NCI-H187 (cell line): ENCODE measurements around the gene ZNF787.

Experiments used
- DNase-seq, 2 experiments: peaks; one replicate each; lab custom pipeline; 2025; lab: John Stamatoyannopoulos, UW

ZNF787 gene

DNA sequence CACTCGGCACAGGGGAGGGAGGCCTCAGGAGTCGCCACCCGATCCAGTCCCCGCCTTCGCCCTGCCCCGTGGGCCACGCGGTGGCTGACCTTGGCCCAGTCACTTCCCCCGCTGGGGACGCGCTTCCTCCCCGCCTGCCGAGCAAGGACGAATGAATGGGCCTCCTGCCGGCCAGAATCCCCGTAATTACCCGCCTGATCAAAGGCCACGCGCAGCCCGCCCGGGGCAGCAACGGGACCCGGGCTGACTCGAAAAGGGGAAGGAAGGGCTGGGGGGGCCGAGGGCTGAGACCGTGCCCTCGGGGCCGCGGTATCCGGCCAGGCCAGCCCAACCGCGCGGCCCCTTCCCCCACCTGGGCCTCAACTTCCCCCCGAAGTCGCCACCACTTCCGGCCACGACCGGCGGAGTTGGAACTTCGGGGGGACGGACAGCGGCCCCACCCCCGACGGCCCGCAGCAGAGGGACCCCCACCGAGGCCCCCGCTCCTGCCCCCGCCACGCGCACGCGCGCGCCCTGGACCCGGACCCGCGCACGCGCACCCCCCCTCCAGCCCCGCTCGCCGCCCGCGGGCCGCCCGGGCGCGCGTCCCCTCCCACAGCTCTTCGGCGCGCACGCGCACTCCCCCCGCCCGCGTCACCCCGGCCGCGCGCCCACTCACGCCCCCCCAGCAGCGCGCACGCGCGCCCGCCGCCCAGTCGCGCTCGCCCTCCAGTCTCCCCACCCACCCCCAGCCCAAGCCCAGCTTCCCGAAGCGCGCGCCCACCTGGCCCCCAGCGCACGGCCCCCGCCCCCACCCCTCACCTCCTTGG lies 520 bp downstream of the ZNF787 start:
- DNase-seq: peak in 1 of 2 experiments; percentile 55

- DNase-seq: no peak
Measured at GRCh38 chr19:56120002-56120370, 1.1 kb downstream of the ZNF787 start.

GRCh38 chr19:56119582-56119978 lies 1.5 kb downstream of the ZNF787 start:
- DNase-seq: no peak

DNA sequence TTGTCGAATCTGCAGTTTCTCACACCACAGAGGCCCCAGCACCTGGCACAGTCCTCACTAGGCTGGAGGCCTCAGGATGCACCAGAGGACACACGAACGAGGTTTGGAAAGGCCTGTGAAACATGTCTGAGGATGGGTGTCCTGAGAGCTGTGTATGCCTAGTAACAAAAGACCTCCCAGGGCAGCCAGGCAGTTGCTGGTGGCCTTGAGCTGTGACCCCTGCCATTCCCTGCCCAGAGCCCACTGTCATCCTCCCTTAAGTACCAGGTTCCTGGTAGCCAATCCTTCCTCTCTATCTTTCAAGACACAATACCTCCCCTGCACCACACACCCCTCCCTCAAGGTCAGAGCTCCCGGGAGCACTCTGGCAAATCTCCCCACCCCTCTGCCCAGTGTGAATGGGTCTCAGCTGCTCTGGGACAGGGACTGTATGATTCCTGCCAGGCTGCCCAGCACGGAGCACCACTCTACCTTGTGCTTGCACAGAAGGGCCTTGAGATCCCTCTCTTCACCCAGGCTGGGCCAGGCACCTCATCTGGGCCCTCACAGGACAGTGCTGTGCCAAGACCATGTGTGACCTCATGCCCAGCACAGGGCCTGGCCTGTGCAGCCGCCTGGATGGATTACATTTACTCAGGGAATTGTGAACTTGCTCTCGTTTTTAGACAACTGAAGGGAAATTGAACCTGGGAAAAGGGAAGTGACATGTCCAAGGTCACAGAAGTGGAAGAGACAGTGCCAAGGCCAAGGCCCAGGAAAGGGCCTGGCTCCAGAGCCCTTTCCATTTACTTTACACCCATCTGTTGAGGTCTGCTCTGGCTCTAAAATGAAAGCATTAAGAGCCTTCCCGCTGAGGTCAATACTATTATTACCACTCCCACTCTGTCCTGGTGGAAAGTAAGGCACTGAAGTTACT lies 2.2 kb downstream of the ZNF787 start:
- no peak for DNase-seq

DNA sequence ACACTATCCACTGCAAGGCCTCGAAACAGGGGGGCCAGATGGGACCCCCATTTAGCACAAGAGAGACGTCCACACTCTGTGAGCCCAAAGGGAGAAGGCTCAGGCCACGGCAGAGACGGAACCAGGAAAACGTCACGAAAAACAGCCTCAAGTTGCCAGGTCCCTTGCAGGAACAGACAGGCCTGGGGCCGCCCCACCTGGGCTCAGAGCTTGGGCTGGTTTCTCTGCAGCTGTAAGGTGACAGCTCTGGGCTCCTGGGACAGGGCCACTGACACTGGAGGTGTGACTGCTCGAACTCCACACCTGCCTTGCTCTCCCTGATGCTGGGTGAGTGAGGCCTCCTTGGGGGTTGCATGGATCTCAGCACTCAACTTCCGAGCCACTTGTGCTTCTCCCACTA lies 3.2 kb downstream of the ZNF787 start:
- DNase-seq: no peak

GRCh38 chr19:56117376-56117884 lies 3.7 kb downstream of the ZNF787 start:
- no peak for DNase-seq

DNA sequence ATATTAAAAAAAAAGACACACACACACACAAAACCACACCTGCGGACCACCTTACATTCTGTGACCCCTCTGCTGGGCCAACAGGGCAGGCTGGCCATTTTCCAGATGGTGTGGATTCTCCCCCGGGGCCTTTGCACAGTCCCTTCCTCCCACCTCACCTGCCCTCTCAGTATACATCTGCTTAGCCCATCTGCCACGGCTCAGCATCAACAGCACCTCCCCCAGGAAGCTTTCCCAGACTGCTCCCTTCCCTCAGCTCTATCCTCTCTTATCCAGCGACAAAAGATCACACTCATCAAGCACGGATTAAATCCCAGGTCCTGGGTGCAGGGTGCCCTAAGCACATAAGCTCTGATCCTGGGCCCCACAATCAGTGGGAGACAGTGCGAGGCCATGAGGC lies 4.5 kb downstream of the ZNF787 start:
- no peak for DNase-seq

- DNase-seq: no peak
Measured at GRCh38 chr19:56115490-56115889, 5.6 kb downstream of the ZNF787 start.

GRCh38 chr19:56114778-56115110 lies 6.4 kb downstream of the ZNF787 start:
- no peak for DNase-seq

- no peak for DNase-seq
Measured at GRCh38 chr19:56114051-56114777, 6.9 kb downstream of the ZNF787 start.

- DNase-seq: no peak
Measured at GRCh38 chr19:56113074-56113632, 7.9 kb downstream of the ZNF787 start.

- DNase-seq: no peak
Measured at GRCh38 chr19:56112313-56112709, 8.8 kb downstream of the ZNF787 start.

DNA sequence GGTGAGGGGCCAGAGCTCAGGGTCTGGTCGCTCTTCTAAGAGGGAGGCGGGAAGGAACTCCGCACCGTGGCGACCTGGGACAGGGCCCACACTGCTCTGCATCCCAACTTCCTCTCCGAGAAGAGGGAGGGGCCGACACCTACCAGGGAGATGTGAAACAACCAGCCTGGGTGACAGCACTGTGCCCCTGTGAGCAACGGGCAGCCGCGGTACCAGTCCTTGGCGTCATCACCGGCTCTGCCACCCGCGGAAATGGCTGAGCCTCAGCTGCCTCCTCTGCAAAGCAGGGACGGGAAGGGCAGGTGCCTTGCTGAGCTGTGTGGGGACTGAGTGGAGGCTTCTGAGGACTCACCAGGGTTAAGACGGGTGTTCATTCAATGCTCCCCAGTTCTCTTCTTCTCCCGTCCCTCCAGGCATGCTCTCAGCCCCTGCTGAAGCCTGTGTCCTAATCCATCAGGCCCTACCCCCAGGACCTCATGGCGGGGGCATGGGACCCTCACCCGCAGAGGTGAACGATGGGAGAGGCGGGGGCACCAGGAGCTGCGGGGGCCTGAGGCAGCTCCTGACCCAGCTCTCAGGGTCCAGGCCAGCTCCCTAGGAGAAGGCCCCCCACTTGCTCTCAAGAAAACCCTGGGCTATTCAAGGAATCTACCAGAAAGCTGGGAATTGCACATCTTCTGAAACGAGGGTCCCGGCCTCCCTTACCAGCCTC lies 9.3 kb downstream of the ZNF787 start:
- no peak for DNase-seq

GRCh38 chr19:56110515-56111448 lies 10.3 kb downstream of the ZNF787 start:
- DNase-seq: no peak

DNA sequence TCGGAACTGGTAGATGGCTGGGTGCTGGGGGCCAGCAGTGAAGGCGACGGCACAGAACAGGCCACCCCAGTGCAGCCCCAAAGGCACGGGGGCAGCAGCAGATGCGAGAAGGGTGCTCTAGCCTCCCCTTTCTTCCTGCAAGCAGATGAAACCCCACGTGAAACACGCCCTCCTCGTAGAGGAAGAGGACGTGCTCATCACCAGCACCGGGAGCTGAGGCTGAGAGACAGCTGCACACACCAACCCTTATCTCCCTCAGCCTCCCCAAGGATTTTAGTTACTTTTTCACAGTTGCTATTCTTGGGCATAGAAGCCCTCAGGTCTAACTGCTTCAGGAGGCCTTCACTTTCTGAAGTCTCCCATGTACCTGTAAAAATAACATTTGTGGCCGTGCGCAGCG lies 11.9 kb downstream of the ZNF787 start:
- DNase-seq: no peak

GRCh38 chr19:56108447-56109195 lies 12.5 kb downstream of the ZNF787 start:
- no peak for DNase-seq

- no peak for DNase-seq
Measured at GRCh38 chr19:56107626-56108351, 13.3 kb downstream of the ZNF787 start.

DNA sequence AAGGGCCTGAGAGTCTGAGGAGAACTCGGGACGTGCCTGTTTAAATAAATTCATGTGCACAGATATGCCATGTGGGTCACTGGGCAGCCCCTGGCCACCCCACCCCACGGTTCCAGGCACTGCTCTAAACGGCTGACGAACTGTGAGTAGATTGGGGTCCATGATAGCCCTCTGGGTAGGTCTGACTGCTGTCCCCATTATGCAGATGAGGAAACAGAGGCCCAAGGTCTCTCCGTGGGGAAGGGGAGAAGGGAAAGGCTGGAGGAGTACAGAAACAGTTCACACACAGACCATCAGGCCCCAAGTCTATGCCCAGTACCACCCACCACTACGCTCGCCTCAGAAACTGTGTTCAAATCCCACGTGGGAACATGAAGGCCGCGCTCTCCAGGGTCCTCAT lies 14.1 kb downstream of the ZNF787 start:
- no peak for DNase-seq

DNA sequence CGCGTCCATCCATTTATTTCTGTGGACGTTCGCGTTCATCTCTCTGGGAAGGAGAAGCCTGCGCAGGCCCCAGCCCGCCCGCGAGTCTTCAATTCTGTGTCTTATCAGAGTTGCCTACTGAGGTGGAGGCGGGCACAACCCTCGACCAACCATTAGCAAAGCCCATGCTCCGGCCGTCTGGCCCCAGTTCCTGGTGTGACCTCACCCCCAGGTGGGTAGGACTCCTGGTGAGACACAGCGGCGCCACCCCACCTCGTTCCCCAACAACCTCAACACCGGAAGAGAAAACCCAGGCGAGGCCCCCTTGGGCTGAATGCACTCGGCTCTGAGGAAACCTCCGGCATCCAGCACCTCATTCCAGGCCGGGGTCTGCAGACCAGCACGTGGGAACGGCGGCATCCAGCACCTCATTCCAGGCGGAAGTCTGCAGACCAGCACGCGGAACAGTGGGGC lies 14.7 kb downstream of the ZNF787 start:
- DNase-seq: no peak
